H54 (cell line): ENCODE results near the gene KRTAP4-12.
"Not testable (repeated sequence)": the region's sequence is repeated elsewhere in the genome, so short reads cannot be mapped to it uniquely, and the experiment has no call there.

Experiments used
- DNase-seq: peaks from one replicate; pipeline ENCODE4 v3.0.0; 2011; ENCODE audit warnings: low spot score, mixed read lengths; ENCODE audit not compliant: insufficient read length
- FAIRE-seq: peaks from 3 replicates; lab custom pipeline; 2011; peaks lifted over from hg19 to GRCh38; lab: Jason Lieb, UNC
- POLR2A ChIP-seq: IDR thresholded peaks from 2 replicates; pipeline ENCODE4 v1.6.1; 2011; ENCODE audit warnings: low read depth, mild to moderate bottlenecking, low read length

Gene KRTAP4-12

GRCh38 chr17:41141361-41141760 is 17.4 kb upstream of the KRTAP4-12 start:
- no peak for TF ChIP-seq POLR2A
- FAIRE-seq (no peak), DNase-seq (no peak)

- peak; percentile 66 for FAIRE-seq
- DNase-seq: peak; percentile 26
- TF ChIP-seq POLR2A: no peak
Measured at GRCh38 chr17:41140360-41141131, 16.6 kb upstream of the KRTAP4-12 start, which contains the start of gene KRTAP4-6. Gene KRTAP4-6 (minus strand): TSS chr17:41140544. CDS start chr17:41140487, 57 bp downstream.

GRCh38 chr17:41139865-41140264 is 15.9 kb upstream of the KRTAP4-12 start:
- DNase-seq, FAIRE-seq: not testable (repeated sequence)

- FAIRE-seq: no peak
- TF ChIP-seq POLR2A: no peak
- DNase-seq: no peak
Measured at GRCh38 chr17:41133880-41134735, 10.1 kb upstream of the KRTAP4-12 start.

- FAIRE-seq (peak; percentile 93), DNase-seq (no peak)
- no peak for TF ChIP-seq POLR2A
Measured at GRCh38 chr17:41131979-41132378, 8.0 kb upstream of the KRTAP4-12 start.

- DNase-seq: no peak
- no peak for FAIRE-seq
- TF ChIP-seq POLR2A: no peak
Measured at GRCh38 chr17:41127371-41127770, 3.4 kb upstream of the KRTAP4-12 start.

GRCh38 chr17:41126412-41126811 is 2.4 kb upstream of the KRTAP4-12 start:
- no peak for DNase-seq
- no peak for FAIRE-seq
- no peak for TF ChIP-seq POLR2A

GRCh38 chr17:41125064-41125463 is 1.1 kb upstream of the KRTAP4-12 start:
- DNase-seq (no peak), FAIRE-seq (no peak)
- no peak for TF ChIP-seq POLR2A

- not testable (repeated sequence) for DNase-seq, FAIRE-seq
Measured at GRCh38 chr17:41123292-41123990, 541 bp downstream of the KRTAP4-12 start.

- TF ChIP-seq POLR2A: no peak
- FAIRE-seq: no peak
Measured at GRCh38 chr17:41121742-41122141, 2.2 kb downstream of the KRTAP4-12 start.

GRCh38 chr17:41119696-41120690 is 4.0 kb downstream of the KRTAP4-12 start:
- peak; percentile 93 for FAIRE-seq
- not testable (repeated sequence) for DNase-seq

More at GRCh38 chr17:41121742-41122141, 2.2 kb downstream of the KRTAP4-12 start:
- no peak for DNase-seq

GRCh38 chr17:41118721-41119120 is 5.3 kb downstream of the KRTAP4-12 start:
- FAIRE-seq (no peak), DNase-seq (no peak)
- TF ChIP-seq POLR2A: no peak

- FAIRE-seq, DNase-seq: not testable (repeated sequence)
Measured at GRCh38 chr17:41117846-41118386, 6.1 kb downstream of the KRTAP4-12 start, which contains the start of gene KRTAP4-11. Gene KRTAP4-11 (minus strand): TSS chr17:41118373. CDS start chr17:41118315, 58 bp downstream.
